Fibroblast of lung (primary cell): Measurements from ENCODE around the gene CRHR1. TPM values are rescaled to one million over a fixed set of nuclear protein-coding genes. Genes with fewer than 3 reads are reported as not detected.

Experiments
- DNase-seq, 2 donors: peaks; one replicate each; pipeline versions ENCODE4 v3.0.0 to v3.0.0-alpha.2; 2010; ENCODE audit warnings: low read depth in 2 of 2
- H2AFZ ChIP-seq: 2 replicates; pipeline ENCODE4 v1.5.1; 2012; ENCODE audit warnings: low read length, control low read depth, inconsistent platforms
- H3K27ac ChIP-seq: 2 replicates; pipeline ENCODE4 v1.5.1; 2011; ENCODE audit warnings: low read length, control low read depth; ENCODE audit not compliant: insufficient read depth
- H3K27me3 ChIP-seq: 2 replicates; pipeline ENCODE4 v1.5.1; 2011; ENCODE audit warnings: mild to moderate bottlenecking, low read length; ENCODE audit not compliant: control insufficient read depth, insufficient read depth
- H3K36me3 ChIP-seq: 2 replicates; pipeline ENCODE4 v1.5.1; 2011; ENCODE audit warnings: low read length; ENCODE audit not compliant: control insufficient read depth, insufficient read depth
- H3K4me1 ChIP-seq: 2 replicates; pipeline ENCODE4 v1.5.1; 2011; ENCODE audit warnings: low read length; ENCODE audit not compliant: control insufficient read depth, insufficient read depth; ENCODE audit errors: extremely low read depth
- H3K4me2 ChIP-seq: 2 replicates; pipeline ENCODE4 v1.5.1; 2011; ENCODE audit warnings: low read length, control low read depth; ENCODE audit not compliant: insufficient read depth; ENCODE audit errors: extremely low read depth
- H3K4me3 ChIP-seq, 4 experiments: fragments of 200-600 bp in 1 of 4; sonication (generic) in 1 of 4; replicated peaks in 1 of 4; 2 replicates each; pipeline ENCODE4 v1.5.1; 2011 to 2016; ENCODE audit warnings: low read length in 4 of 4, low read depth in 3 of 4, mild to moderate bottlenecking in 3 of 4, control low read depth in 2 of 4, inconsistent platforms in 1 of 4, mixed read lengths in 1 of 4; ENCODE audit not compliant: insufficient read depth in 1 of 4; ENCODE audit errors: control extremely low read depth in 1 of 4
- H3K79me2 ChIP-seq: 2 replicates; pipeline ENCODE4 v1.5.1; 2012; ENCODE audit warnings: mild to moderate bottlenecking, low read length, inconsistent platforms; ENCODE audit not compliant: control insufficient read depth, insufficient read depth
- H3K9ac ChIP-seq: 2 replicates; pipeline ENCODE4 v1.5.1; 2011; ENCODE audit warnings: mild to moderate bottlenecking, low read length, control low read depth; ENCODE audit not compliant: insufficient read depth
- H3K9me3 ChIP-seq: 2 replicates; pipeline ENCODE4 v1.5.1; 2012; ENCODE audit warnings: low read depth, low read length; ENCODE audit not compliant: control insufficient read depth, insufficient read depth
- H4K20me1 ChIP-seq: 2 replicates; pipeline ENCODE4 v1.5.1; 2011; ENCODE audit warnings: low read length; ENCODE audit not compliant: control insufficient read depth, insufficient read depth; ENCODE audit errors: extremely low read depth
- EZH2 ChIP-seq: IDR thresholded peaks from 2 replicates; pipeline ENCODE4 v1.5.1; 2012; ENCODE audit warnings: low read length, control low read depth, mild to moderate bottlenecking; ENCODE audit errors: missing control alignments
- polyA plus RNA-seq, 2 donors: library from polyadenylated mRNA; depleted of rRNA in 1 of 2; stranded (reverse) in 1 of 2; unstranded in 1 of 2; fragments of >200 nt; gene quantifications; 2 replicates each; pipeline ENCODE4 v1.2.1, GENCODE V29; 2011 to 2012; ENCODE audit warnings: missing spikeins in 1 of 2
- total RNA-seq: library from RNA; depleted of rRNA; stranded (reverse); fragments of >200 nt; gene quantifications from 2 replicates; pipeline ENCODE4 v1.2.1, GENCODE V29; 2014
- TF ChIP-seq, protein P1 (sequence below), 2 donors: IDR thresholded peaks in 1 of 2; conservative IDR thresholded peaks in 1 of 2; 1 replicate in 1 of 2; 2 replicates in 1 of 2; pipeline ENCODE4 v1.5.1; 2011 to 2012; ENCODE audit warnings: low read length in 2 of 2, control low read depth in 1 of 2, inconsistent platforms in 1 of 2, low read depth in 1 of 2, mild to moderate bottlenecking in 1 of 2

The CRHR1 gene
- total and polyA plus RNA-seq, 2 donors (not counting 1 experiment from before 2014, with no cell fraction given) = not detected

- H3K9ac ChIP-seq = no peak overlapping the region
- H3K9me3 ChIP-seq = no peaks in the 10 kb centered on the region
- no peak for DNase-seq
- no peaks in the 10 kb centered on the region for H3K4me1 ChIP-seq
- no peak overlapping the region for H3K4me2 ChIP-seq
- no peaks in the 10 kb centered on the region for H3K79me2 ChIP-seq
- H4K20me1 ChIP-seq = no peaks in the 10 kb centered on the region
- H3K36me3 ChIP-seq = no peaks in the 10 kb centered on the region
- H2AFZ ChIP-seq = no peak overlapping the region
- no peak overlapping the region for H3K27ac ChIP-seq
- no peak overlapping the region for H3K4me3 ChIP-seq
- TF ChIP-seq, protein P1, sequence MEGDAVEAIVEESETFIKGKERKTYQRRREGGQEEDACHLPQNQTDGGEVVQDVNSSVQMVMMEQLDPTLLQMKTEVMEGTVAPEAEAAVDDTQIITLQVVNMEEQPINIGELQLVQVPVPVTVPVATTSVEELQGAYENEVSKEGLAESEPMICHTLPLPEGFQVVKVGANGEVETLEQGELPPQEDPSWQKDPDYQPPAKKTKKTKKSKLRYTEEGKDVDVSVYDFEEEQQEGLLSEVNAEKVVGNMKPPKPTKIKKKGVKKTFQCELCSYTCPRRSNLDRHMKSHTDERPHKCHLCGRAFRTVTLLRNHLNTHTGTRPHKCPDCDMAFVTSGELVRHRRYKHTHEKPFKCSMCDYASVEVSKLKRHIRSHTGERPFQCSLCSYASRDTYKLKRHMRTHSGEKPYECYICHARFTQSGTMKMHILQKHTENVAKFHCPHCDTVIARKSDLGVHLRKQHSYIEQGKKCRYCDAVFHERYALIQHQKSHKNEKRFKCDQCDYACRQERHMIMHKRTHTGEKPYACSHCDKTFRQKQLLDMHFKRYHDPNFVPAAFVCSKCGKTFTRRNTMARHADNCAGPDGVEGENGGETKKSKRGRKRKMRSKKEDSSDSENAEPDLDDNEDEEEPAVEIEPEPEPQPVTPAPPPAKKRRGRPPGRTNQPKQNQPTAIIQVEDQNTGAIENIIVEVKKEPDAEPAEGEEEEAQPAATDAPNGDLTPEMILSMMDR (conservative IDR thresholded peaks at IDR 0.05 in 1 of 2, IDR thresholded peaks at IDR 0.05 in 1 of 2; ENCODE audit: low read depth in 1 of 2, low read length in 2 of 2) = no peak
- no peak for TF ChIP-seq EZH2
- no peaks in the 10 kb centered on the region for H3K27me3 ChIP-seq
Measured at GRCh38 chr17:45739786-45740185, 44.3 kb upstream of the CRHR1 start.

DNA sequence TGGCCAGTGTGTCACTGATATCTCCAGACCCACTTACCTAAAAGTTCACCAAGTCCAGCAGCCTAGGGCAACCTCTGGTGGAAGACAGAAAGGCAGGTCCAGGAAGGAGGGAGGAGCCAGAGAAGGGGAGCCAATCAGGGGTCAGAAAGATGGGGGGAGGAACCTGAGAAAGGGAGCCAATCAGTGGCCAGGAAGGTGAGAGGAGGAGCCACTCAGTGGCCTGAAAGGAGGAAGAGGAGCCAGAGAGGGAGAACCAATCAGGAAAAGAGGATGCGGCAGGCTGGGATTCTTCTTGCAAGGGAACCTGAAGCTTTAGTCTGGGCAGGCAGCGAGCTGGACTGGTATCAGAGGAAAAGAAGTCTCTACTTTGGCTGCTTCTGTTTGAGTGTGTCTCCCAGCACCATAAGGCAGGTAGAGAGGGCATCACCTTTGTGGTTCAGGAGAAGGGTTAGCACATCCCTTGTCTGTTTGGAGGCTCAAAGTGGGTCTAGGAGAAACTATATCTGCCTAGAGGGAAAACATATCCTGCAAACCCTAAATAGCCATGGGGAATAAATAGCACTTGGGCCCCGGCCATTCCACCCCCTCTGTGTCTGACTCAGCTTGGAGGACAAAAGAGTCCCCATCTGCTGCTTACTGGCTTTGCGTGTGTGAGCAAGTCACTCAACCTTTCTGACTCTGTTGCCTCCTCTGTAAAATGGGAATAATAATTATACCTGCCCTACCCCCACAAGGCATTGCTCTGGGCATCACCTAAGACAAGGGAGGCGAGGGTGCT lies 43.4 kb upstream of the CRHR1 start:
- Histone ChIP-seq H3K4me3 (no peak overlapping the region), H3K4me1 (no peaks in the 10 kb centered on the region), H3K9ac (no peak overlapping the region), H3K9me3 (no peaks in the 10 kb centered on the region), H3K4me2 (no peak overlapping the region), H4K20me1 (no peaks in the 10 kb centered on the region), H2AFZ (no peak overlapping the region), H3K27me3 (no peaks in the 10 kb centered on the region), H3K79me2 (no peaks in the 10 kb centered on the region), H3K27ac (no peak overlapping the region), H3K36me3 (no peaks in the 10 kb centered on the region)
- TF ChIP-seq, protein P1 (conservative IDR thresholded peaks at IDR 0.05 in 1 of 2, IDR thresholded peaks at IDR 0.05 in 1 of 2; ENCODE audit: low read depth in 1 of 2, low read length in 2 of 2) = no peak
- TF ChIP-seq EZH2 = no peak
- DNase-seq = peak in 1 of 2 donors; percentile 11

DNA sequence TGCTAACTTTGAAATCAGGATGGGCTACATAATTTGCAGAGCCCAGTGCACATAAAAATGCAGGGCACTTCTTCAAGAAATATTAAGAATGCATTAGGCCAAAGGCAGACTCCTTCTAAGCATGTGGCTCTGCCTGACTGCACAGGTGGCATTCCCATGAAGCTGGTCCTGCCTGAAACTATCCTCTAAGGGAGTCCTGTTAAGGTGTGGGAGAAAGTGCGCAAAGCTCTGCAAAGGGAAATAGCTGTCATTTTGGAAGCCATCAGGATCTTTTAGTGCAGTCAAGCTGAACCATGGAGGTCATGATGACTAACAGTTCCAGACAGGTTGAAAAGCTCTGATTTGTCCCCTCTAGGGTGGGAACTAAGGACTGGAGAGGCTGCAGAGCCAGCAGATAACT lies 41.9 kb upstream of the CRHR1 start:
- no peaks in the 10 kb centered on the region for H3K4me1 ChIP-seq

More for the DNA sequence above, 41.9 kb upstream of the CRHR1 start:
- DNase-seq = no peak
- H4K20me1 ChIP-seq = no peaks in the 10 kb centered on the region
- H3K9ac ChIP-seq = no peak overlapping the region
- H3K4me2 ChIP-seq = no peak overlapping the region
- H3K9me3 ChIP-seq = no peaks in the 10 kb centered on the region
- H3K27me3 ChIP-seq = no peaks in the 10 kb centered on the region
- no peak overlapping the region for H3K4me3 ChIP-seq
- no peak overlapping the region for H2AFZ ChIP-seq
- H3K27ac ChIP-seq = no peak overlapping the region
- no peak for TF ChIP-seq EZH2
- TF ChIP-seq, protein P1 (conservative IDR thresholded peaks at IDR 0.05 in 1 of 2, IDR thresholded peaks at IDR 0.05 in 1 of 2; ENCODE audit: low read depth in 1 of 2, low read length in 2 of 2) = no peak
- no peaks in the 10 kb centered on the region for H3K79me2 ChIP-seq
- no peaks in the 10 kb centered on the region for H3K36me3 ChIP-seq
